ENCODE results near the gene HNRNPAB. TPM values are rescaled to one million over a fixed set of nuclear protein-coding genes. Genes with fewer than 3 reads are reported as not detected.
"Not testable (repeated sequence)": the region's sequence is repeated elsewhere in the genome, so short reads cannot be mapped to it uniquely, and the experiment has no call there.

The HNRNPAB gene
- total RNA-seq, 2 experiments from 2014 or later: 183 to 198 TPM

- no peaks in the 10 kb centered on the region for H3K27me3 Mint-ChIP-seq
- peak overlapping the region; percentile 64 for H3K27ac Mint-ChIP-seq
- peaks cover 23% of the 10 kb centered on the region for H3K36me3 Mint-ChIP-seq
- ATAC-seq (ENCODE audit: low read depth) (no peak), DNase-seq (no peak)
- H3K4me1 Mint-ChIP-seq: peaks cover 14% of the 10 kb centered on the region
- no peaks in the 10 kb centered on the region for H3K9me3 Mint-ChIP-seq
- H3K4me3 Mint-ChIP-seq: no peak overlapping the region
- POLR2A ChIA-PET: interaction anchor here (0.7 kb wide), 1 partner anchor 14 kb away, joined by 3 read pairs; no protein-coding TSS in a partner anchor
Measured at GRCh38 chr5:178221282-178221681, 16.9 kb downstream of the HNRNPAB start.

GRCh38 chr5:178221853-178222252 lies 17.5 kb downstream of the HNRNPAB start:
- H3K27me3 Mint-ChIP-seq: no peaks in the 10 kb centered on the region
- H3K27ac Mint-ChIP-seq: peak overlapping the region; percentile 64
- H3K9me3 Mint-ChIP-seq: no peaks in the 10 kb centered on the region
- POLR2A ChIA-PET: no interaction called here
- DNase-seq: no peak
- ATAC-seq (ENCODE audit: low read depth): peak; percentile 28
- H3K4me1 Mint-ChIP-seq: peaks cover 13% of the 10 kb centered on the region
- H3K36me3 Mint-ChIP-seq: peaks cover 24% of the 10 kb centered on the region
- H3K4me3 Mint-ChIP-seq: no peak overlapping the region

- H3K4me3 Mint-ChIP-seq: no peak overlapping the region
- peaks cover 27% of the 10 kb centered on the region for H3K36me3 Mint-ChIP-seq
Measured at GRCh38 chr5:178222292-178222691, 18.0 kb downstream of the HNRNPAB start.

GRCh38 chr5:178223196-178223773 lies 19.0 kb downstream of the HNRNPAB start:
- Mint-ChIP-seq H3K4me3 (no peak overlapping the region), H3K27ac (peak overlapping the region; percentile 73), H3K9me3 (no peaks in the 10 kb centered on the region), H3K36me3 (peaks cover 35% of the 10 kb centered on the region), H3K4me1 (peaks cover 20% of the 10 kb centered on the region), H3K27me3 (no peaks in the 10 kb centered on the region)
- no peak for DNase-seq
- POLR2A ChIA-PET: no interaction called here
- no peak for ATAC-seq (ENCODE audit: low read depth)

More at GRCh38 chr5:178222292-178222691, 18.0 kb downstream of the HNRNPAB start:
- POLR2A ChIA-PET: no interaction called here
- H3K4me1 Mint-ChIP-seq: peaks cover 13% of the 10 kb centered on the region
- no peak for DNase-seq
- no peaks in the 10 kb centered on the region for H3K27me3 Mint-ChIP-seq
- H3K27ac Mint-ChIP-seq: no peak overlapping the region
- no peak for ATAC-seq (ENCODE audit: low read depth)
- no peaks in the 10 kb centered on the region for H3K9me3 Mint-ChIP-seq

GRCh38 chr5:178223828-178224335 lies 19.5 kb downstream of the HNRNPAB start:
- POLR2A ChIA-PET: no interaction called here
- peaks cover 23% of the 10 kb centered on the region for H3K4me1 Mint-ChIP-seq
- no peaks in the 10 kb centered on the region for H3K9me3 Mint-ChIP-seq
- DNase-seq: no peak
- peaks cover 35% of the 10 kb centered on the region for H3K36me3 Mint-ChIP-seq
- H3K4me3 Mint-ChIP-seq: no peak overlapping the region
- peak overlapping the region; percentile 32 for H3K27ac Mint-ChIP-seq
- ATAC-seq (ENCODE audit: low read depth): no peak
- H3K27me3 Mint-ChIP-seq: no peaks in the 10 kb centered on the region

- Mint-ChIP-seq H3K27ac (no peak overlapping the region), H3K4me1 (peaks cover 26% of the 10 kb centered on the region), H3K9me3 (no peaks in the 10 kb centered on the region), H3K27me3 (no peaks in the 10 kb centered on the region), H3K36me3 (peaks cover 37% of the 10 kb centered on the region), H3K4me3 (no peak overlapping the region)
- DNase-seq (no peak), ATAC-seq (ENCODE audit: low read depth) (no peak)
- POLR2A ChIA-PET: interaction anchor here (0.7 to 1.1 kb wide), 3 partner anchors 9 to 20 kb away, joined by 3 to 5 read pairs (median 4); partner anchors contain the start of gene HNRNPAB
Measured at GRCh38 chr5:178224403-178224802, 20.1 kb downstream of the HNRNPAB start.

- H3K27me3 Mint-ChIP-seq: no peaks in the 10 kb centered on the region
- H3K27ac Mint-ChIP-seq: no peak overlapping the region
- peaks cover 42% of the 10 kb centered on the region for H3K36me3 Mint-ChIP-seq
- H3K4me3 Mint-ChIP-seq: no peak overlapping the region
- no peak for DNase-seq
- no peaks in the 10 kb centered on the region for H3K9me3 Mint-ChIP-seq
- POLR2A ChIA-PET: interaction anchor here (0.9 to 1.1 kb wide), 2 partner anchors 9 to 21 kb away, joined by 4 to 5 read pairs; partner anchors contain the start of gene HNRNPAB
- ATAC-seq (ENCODE audit: low read depth): no peak
- H3K4me1 Mint-ChIP-seq: peaks cover 31% of the 10 kb centered on the region
Measured at GRCh38 chr5:178225174-178225573, 20.8 kb downstream of the HNRNPAB start.

GRCh38 chr5:178227138-178227659 lies 22.9 kb downstream of the HNRNPAB start:
- Mint-ChIP-seq H3K27ac (peak overlapping the region; percentile 78), H3K4me3 (no peak overlapping the region), H3K9me3 (no peaks in the 10 kb centered on the region), H3K27me3 (no peaks in the 10 kb centered on the region), H3K4me1 (peaks cover 35% of the 10 kb centered on the region), H3K36me3 (peaks cover 52% of the 10 kb centered on the region)
- POLR2A ChIA-PET: no interaction called here
- no peak for DNase-seq
- ATAC-seq (ENCODE audit: low read depth): no peak

- H3K4me1 Mint-ChIP-seq: peaks cover 37% of the 10 kb centered on the region
- no peaks in the 10 kb centered on the region for H3K9me3 Mint-ChIP-seq
- peaks cover 52% of the 10 kb centered on the region for H3K36me3 Mint-ChIP-seq
- H3K4me3 Mint-ChIP-seq: no peak overlapping the region
- no peak for ATAC-seq (ENCODE audit: low read depth)
- H3K27me3 Mint-ChIP-seq: no peaks in the 10 kb centered on the region
- POLR2A ChIA-PET: no interaction called here
- peak overlapping the region; percentile 78 for H3K27ac Mint-ChIP-seq
- no peak for DNase-seq
Measured at GRCh38 chr5:178227929-178228328, 23.6 kb downstream of the HNRNPAB start.

GRCh38 chr5:178228609-178229008 lies 24.3 kb downstream of the HNRNPAB start:
- Mint-ChIP-seq H3K27ac (no peak overlapping the region), H3K27me3 (no peaks in the 10 kb centered on the region), H3K9me3 (no peaks in the 10 kb centered on the region), H3K36me3 (peaks cover 47% of the 10 kb centered on the region), H3K4me1 (peaks cover 40% of the 10 kb centered on the region), H3K4me3 (no peak overlapping the region)
- no peak for ATAC-seq (ENCODE audit: low read depth)
- no peak for DNase-seq
- POLR2A ChIA-PET: interaction anchor here (0.5 to 1.0 kb wide), 2 partner anchors 25 to 38 kb away, joined by 3 to 4 read pairs; no protein-coding TSS in a partner anchor

- Mint-ChIP-seq H3K4me3 (peak overlapping the region; percentile 36), H3K36me3 (peaks cover 45% of the 10 kb centered on the region), H3K27ac (peak overlapping the region; percentile 46), H3K4me1 (peaks cover 41% of the 10 kb centered on the region)
- not testable (repeated sequence) for H3K9me3 Mint-ChIP-seq; DNase-seq; H3K27me3 Mint-ChIP-seq; ATAC-seq (ENCODE audit: low read depth)
- POLR2A ChIA-PET: interaction anchor here (0.5 to 1.0 kb wide), 3 partner anchors 14 to 38 kb away, joined by 3 to 4 read pairs (median 3); no protein-coding TSS in a partner anchor
Measured at GRCh38 chr5:178229111-178229510, 24.8 kb downstream of the HNRNPAB start.

GRCh38 chr5:178229861-178230260 lies 25.5 kb downstream of the HNRNPAB start:
- POLR2A ChIA-PET: interaction anchor here (0.7 to 3.6 kb wide), 6 partner anchors 14 to 1103 kb away, joined by 3 to 19 read pairs (median 4); partner anchors contain the start of gene HNRNPAB
- H3K4me3 Mint-ChIP-seq: peak overlapping the region; percentile 91
- no peaks in the 10 kb centered on the region for H3K9me3 Mint-ChIP-seq
- H3K27me3 Mint-ChIP-seq: no peaks in the 10 kb centered on the region
- peaks cover 45% of the 10 kb centered on the region for H3K36me3 Mint-ChIP-seq
- H3K27ac Mint-ChIP-seq: peak overlapping the region; percentile 7
- H3K4me1 Mint-ChIP-seq: peaks cover 48% of the 10 kb centered on the region
- DNase-seq (no peak), ATAC-seq (ENCODE audit: low read depth) (no peak)

- POLR2A ChIA-PET: interaction anchor here (0.7 to 3.6 kb wide), 8 partner anchors 10 to 377 kb away, joined by 3 to 19 read pairs (median 4); partner anchors contain the start of gene HNRNPAB
- Mint-ChIP-seq H3K9me3 (no peaks in the 10 kb centered on the region), H3K4me3 (peak overlapping the region; percentile 91), H3K27ac (peak overlapping the region; percentile 85), H3K36me3 (peaks cover 44% of the 10 kb centered on the region), H3K4me1 (peaks cover 54% of the 10 kb centered on the region), H3K27me3 (no peaks in the 10 kb centered on the region)
- DNase-seq (no peak), ATAC-seq (ENCODE audit: low read depth) (no peak)
Measured at GRCh38 chr5:178230879-178231538, 26.7 kb downstream of the HNRNPAB start.

Data from activated naive CD8-positive, alpha-beta T cell treated with anti-CD3 and anti-CD28 coated beads, Interleukin-2, amount 10 ng/mL, durations not matched to agents 7 days and 5 days (primary cell).